SU-DHL-6 (cell line): ENCODE data around the gene ATP6V0B.

Experiments used
- CTCF ChIP-seq: fragments of 200-600 bp; sonication (generic); IDR thresholded peaks from one replicate; pipeline ENCODE4 v1.5.1; 2017; ENCODE audit warnings: antibody characterized with exemption, mild to moderate bottlenecking, low read length, moderate library complexity; ENCODE audit not compliant: insufficient read depth, poor library complexity, severe bottlenecking
- EZH2phosphoT487 ChIP-seq: fragments of 200-600 bp; sonication (generic), shearing (Covaris generic); conservative IDR thresholded peaks from 2 replicates; pipeline ENCODE4 v1.6.1; 2018; ENCODE audit warnings: mild to moderate bottlenecking, antibody characterized with exemption, low read length, moderate library complexity, mixed read lengths

GRCh38 chr1:44027320-44027719, 52.6 kb downstream of the ATP6V0B start:
- TF ChIP-seq CTCF, result no peak
- TF ChIP-seq EZH2phosphoT487, result no peak
